ENCODE results near the gene QRSL1. TPM values are rescaled to one million over a fixed set of nuclear protein-coding genes. Genes with fewer than 3 reads are reported as not detected.

QRSL1 gene
- total RNA-seq, 2 experiments from 2014 or later, result 63.9 to 71.8 TPM

DNA sequence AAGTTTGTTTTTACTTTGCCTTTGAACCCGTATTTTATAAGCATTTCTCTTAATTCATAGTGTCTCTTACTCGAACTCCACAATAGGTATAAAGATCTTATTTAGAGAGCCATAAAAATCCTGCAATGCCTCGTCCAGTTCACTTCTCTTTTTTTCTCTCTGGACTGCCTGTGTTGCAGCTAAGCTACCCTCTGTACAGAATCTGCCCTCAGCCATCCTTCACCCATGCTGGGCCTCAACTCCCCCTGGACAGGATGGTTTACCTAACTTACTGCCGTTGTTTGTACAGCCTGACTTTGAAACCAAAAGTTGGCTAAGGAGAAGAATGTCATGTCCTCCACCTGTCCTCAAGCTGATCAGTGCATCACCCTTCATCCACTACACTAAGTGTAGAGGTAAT, 10.4 kb downstream of the QRSL1 start:
- TF ChIP-seq EZH2phosphoT487 (IDR thresholded peaks at IDR 0.05; ENCODE audit: borderline replicate concordance, low read depth, low read length) (no peak), CTCF (conservative IDR thresholded peaks at IDR 0.05; ENCODE audit: low read length) (no peak)
- H3K4me3 ChIP-seq (ENCODE audit: low read depth, low read length, poor library complexity, severe bottlenecking), result peak overlapping the region; percentile 39
- BruUV-seq (replicated peaks), result no TSS peak
- H3K79me2 ChIP-seq (ENCODE audit: insufficient read depth, low read depth, low read length), result peaks cover 71% of the 10 kb centered on the region
- H3K27ac ChIP-seq (ENCODE audit: low read depth, low read length, poor library complexity, severe bottlenecking), result peak overlapping the region; percentile 99
- no peaks in the 10 kb centered on the region for H3K9me3 ChIP-seq (ENCODE audit: low read length)
- H3K4me2 ChIP-seq (ENCODE audit: low read length), result peak overlapping the region; percentile 62
- peaks cover 65% of the 10 kb centered on the region for H3K4me1 ChIP-seq (ENCODE audit: insufficient read depth, low read length, poor library complexity, severe bottlenecking)
- H3K9me2 ChIP-seq (ENCODE audit: insufficient read depth, low read length), result no peaks in the 10 kb centered on the region
- H4K20me1 ChIP-seq (ENCODE audit: insufficient read depth, low read length), result no peaks in the 10 kb centered on the region
- H2AFZ ChIP-seq (ENCODE audit: low read length), result no peak overlapping the region; the same call in 1 of the 2 replicates
- intact Hi-C loops (cut with micrococcal nuclease; ENCODE audit: unreplicated experiment), result no loop called here
- DNase-seq (ENCODE audit: low spot score), result peak; percentile 51
- ChIA-PET CTCF (ENCODE audit: unreplicated experiment) (no interaction called here), POLR2A (interaction anchor here (0.6 to 18.3 kb wide), 15 partner anchors 9 to 1603 kb away, joined by 3 to 295 read pairs (median 5); partner anchors contain the start of genes QRSL1 and RTN4IP1)
- peaks cover 68% of the 10 kb centered on the region for H3K36me3 ChIP-seq (ENCODE audit: insufficient read depth, low read length)

GRCh38 chr6:106642476-106642875, 13.1 kb downstream of the QRSL1 start:
- POLR2A ChIA-PET, result interaction anchor here (0.9 to 1.0 kb wide), 2 partner anchors 8 to 12 kb away, joined by 3 to 4 read pairs; no protein-coding TSS in a partner anchor
- intact Hi-C loops (cut with micrococcal nuclease; ENCODE audit: unreplicated experiment), result no loop called here
- Histone ChIP-seq H3K79me2 (ENCODE audit: insufficient read depth, low read depth, low read length) (peaks cover 72% of the 10 kb centered on the region), H2AFZ (ENCODE audit: low read length) (no peak overlapping the region), H3K4me3 (ENCODE audit: low read depth, low read length, poor library complexity, severe bottlenecking) (no peak overlapping the region), H3K36me3 (ENCODE audit: insufficient read depth, low read length) (peaks cover 87% of the 10 kb centered on the region), H4K20me1 (ENCODE audit: insufficient read depth, low read length) (no peaks in the 10 kb centered on the region), H3K9me2 (ENCODE audit: insufficient read depth, low read length) (no peaks in the 10 kb centered on the region), H3K4me2 (ENCODE audit: low read length) (no peak overlapping the region), H3K27ac (ENCODE audit: low read depth, low read length, poor library complexity, severe bottlenecking) (no peak overlapping the region), H3K9me3 (ENCODE audit: low read length) (no peaks in the 10 kb centered on the region), H3K4me1 (ENCODE audit: insufficient read depth, low read length, poor library complexity, severe bottlenecking) (peaks cover 55% of the 10 kb centered on the region)
- CTCF ChIA-PET (ENCODE audit: unreplicated experiment), result no interaction called here
- BruUV-seq (replicated peaks), result no TSS peak
- DNase-seq (ENCODE audit: low spot score), result no peak
- TF ChIP-seq EZH2phosphoT487 (IDR thresholded peaks at IDR 0.05; ENCODE audit: borderline replicate concordance, low read depth, low read length) (no peak), CTCF (conservative IDR thresholded peaks at IDR 0.05; ENCODE audit: low read length) (no peak)

- TF ChIP-seq CTCF (conservative IDR thresholded peaks at IDR 0.05; ENCODE audit: low read length), result no peak
- Histone ChIP-seq H3K4me1 (ENCODE audit: insufficient read depth, low read length, poor library complexity, severe bottlenecking) (peaks cover 56% of the 10 kb centered on the region), H3K9me3 (ENCODE audit: low read length) (no peaks in the 10 kb centered on the region), H3K9me2 (ENCODE audit: insufficient read depth, low read length) (no peaks in the 10 kb centered on the region), H3K36me3 (ENCODE audit: insufficient read depth, low read length) (peaks cover 87% of the 10 kb centered on the region), H3K27ac (ENCODE audit: low read depth, low read length, poor library complexity, severe bottlenecking) (no peak overlapping the region), H2AFZ (ENCODE audit: low read length) (no peak overlapping the region), H4K20me1 (ENCODE audit: insufficient read depth, low read length) (no peaks in the 10 kb centered on the region), H3K4me2 (ENCODE audit: low read length) (no peak overlapping the region), H3K79me2 (ENCODE audit: insufficient read depth, low read depth, low read length) (peaks cover 68% of the 10 kb centered on the region), H3K4me3 (ENCODE audit: low read depth, low read length, poor library complexity, severe bottlenecking) (no peak overlapping the region)
- no peak for DNase-seq (ENCODE audit: low spot score)
- intact Hi-C loops (cut with micrococcal nuclease; ENCODE audit: unreplicated experiment), result no loop called here
- no TSS peak for BruUV-seq (replicated peaks)
- CTCF ChIA-PET (ENCODE audit: unreplicated experiment), result no interaction called here
- POLR2A ChIA-PET, result interaction anchor here (1.0 kb wide), 1 partner anchor 13 kb away, joined by 3 read pairs; no protein-coding TSS in a partner anchor
These were observed 13.7 kb downstream of the QRSL1 start for GRCh38 chr6:106643061-106643460.

Measured in OCI-LY7 (cell line).